ENCODE data around the gene MEA1.

DNA sequence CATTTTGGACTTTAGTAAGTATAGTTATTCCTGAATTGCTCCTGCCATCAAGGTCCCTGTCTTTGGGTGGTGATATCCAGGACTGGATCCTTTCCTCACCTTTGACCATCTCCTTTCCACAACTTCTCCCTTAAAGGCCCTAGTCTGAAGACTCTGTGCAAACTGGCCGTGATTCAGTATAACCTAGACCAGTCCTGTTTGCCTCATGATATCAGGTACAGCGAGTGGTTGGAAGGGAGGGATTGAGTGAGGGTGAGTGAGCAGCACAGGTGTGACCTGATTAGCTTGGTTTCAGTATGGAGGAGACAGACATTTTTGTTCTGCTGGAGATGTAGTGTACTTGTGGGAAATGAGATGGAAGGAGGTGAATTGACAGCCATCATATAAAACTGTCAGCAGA is 5.4 kb upstream of the MEA1 start:
- TF ChIP-seq, protein P1, sequence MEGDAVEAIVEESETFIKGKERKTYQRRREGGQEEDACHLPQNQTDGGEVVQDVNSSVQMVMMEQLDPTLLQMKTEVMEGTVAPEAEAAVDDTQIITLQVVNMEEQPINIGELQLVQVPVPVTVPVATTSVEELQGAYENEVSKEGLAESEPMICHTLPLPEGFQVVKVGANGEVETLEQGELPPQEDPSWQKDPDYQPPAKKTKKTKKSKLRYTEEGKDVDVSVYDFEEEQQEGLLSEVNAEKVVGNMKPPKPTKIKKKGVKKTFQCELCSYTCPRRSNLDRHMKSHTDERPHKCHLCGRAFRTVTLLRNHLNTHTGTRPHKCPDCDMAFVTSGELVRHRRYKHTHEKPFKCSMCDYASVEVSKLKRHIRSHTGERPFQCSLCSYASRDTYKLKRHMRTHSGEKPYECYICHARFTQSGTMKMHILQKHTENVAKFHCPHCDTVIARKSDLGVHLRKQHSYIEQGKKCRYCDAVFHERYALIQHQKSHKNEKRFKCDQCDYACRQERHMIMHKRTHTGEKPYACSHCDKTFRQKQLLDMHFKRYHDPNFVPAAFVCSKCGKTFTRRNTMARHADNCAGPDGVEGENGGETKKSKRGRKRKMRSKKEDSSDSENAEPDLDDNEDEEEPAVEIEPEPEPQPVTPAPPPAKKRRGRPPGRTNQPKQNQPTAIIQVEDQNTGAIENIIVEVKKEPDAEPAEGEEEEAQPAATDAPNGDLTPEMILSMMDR (IDR thresholded peaks at IDR 0.05) = no peak
- no peak for TF ChIP-seq POLR2A (IDR thresholded peaks at IDR 0.05)
- no peak for TF ChIP-seq EP300 (IDR thresholded peaks at IDR 0.05)
- TF ChIP-seq POLR2AphosphoS5 (IDR thresholded peaks at IDR 0.05) = no peak
